Measurements from ENCODE around the gene P3R3URF.

DNA sequence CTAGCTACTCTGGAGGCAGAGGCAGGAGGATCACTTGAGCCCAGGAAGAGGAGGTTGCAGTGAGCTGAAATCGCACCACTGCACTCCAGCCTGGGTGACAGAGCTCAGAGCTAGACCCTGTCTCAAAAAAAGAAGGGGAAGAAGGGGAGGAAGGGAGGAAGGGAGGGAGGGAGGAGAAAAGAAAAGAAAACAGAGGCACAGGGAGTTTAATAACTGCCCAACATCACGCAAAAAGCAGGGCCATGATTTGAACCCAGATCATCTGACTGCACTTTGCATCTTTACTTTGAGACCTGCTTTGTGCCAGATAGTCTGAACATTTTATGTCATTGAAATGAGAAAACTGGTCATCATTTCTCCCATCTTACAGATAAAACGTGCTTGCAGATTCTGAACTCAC is 28.9 kb upstream of the P3R3URF start:
- TF ChIP-seq POLR2A (IDR thresholded peaks at IDR 0.05): no peak
- TF ChIP-seq, protein P1, sequence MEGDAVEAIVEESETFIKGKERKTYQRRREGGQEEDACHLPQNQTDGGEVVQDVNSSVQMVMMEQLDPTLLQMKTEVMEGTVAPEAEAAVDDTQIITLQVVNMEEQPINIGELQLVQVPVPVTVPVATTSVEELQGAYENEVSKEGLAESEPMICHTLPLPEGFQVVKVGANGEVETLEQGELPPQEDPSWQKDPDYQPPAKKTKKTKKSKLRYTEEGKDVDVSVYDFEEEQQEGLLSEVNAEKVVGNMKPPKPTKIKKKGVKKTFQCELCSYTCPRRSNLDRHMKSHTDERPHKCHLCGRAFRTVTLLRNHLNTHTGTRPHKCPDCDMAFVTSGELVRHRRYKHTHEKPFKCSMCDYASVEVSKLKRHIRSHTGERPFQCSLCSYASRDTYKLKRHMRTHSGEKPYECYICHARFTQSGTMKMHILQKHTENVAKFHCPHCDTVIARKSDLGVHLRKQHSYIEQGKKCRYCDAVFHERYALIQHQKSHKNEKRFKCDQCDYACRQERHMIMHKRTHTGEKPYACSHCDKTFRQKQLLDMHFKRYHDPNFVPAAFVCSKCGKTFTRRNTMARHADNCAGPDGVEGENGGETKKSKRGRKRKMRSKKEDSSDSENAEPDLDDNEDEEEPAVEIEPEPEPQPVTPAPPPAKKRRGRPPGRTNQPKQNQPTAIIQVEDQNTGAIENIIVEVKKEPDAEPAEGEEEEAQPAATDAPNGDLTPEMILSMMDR (IDR thresholded peaks at IDR 0.05 in 8 of 11, conservative IDR thresholded peaks at IDR 0.05 in 3 of 11): no peak
- no peak for TF ChIP-seq POLR2AphosphoS5 (IDR thresholded peaks at IDR 0.05)
